Ascending aorta (tissue), 2 donors: Measurements from ENCODE around the gene ZNF619. TPM values are rescaled to one million over a fixed set of nuclear protein-coding genes. Genes with fewer than 3 reads are reported as not detected.
"Not testable (repeated sequence)": the region's sequence is repeated elsewhere in the genome, so short reads cannot be mapped to it uniquely, and the experiment has no call there.

ENCODE experiments used
- DNase-seq, 2 donors: peaks; one replicate each; pipeline ENCODE4 v3.0.0-alpha.2; 2019; ENCODE audit warnings: low spot score in 2 of 2
- H3K27ac ChIP-seq, 2 donors: fragments of 200-600 bp; sonication (generic); one replicate each; pipeline ENCODE4 v1.5.1; 2016 to 2017; ENCODE audit warnings: mild to moderate bottlenecking in 1 of 2
- H3K27me3 ChIP-seq: fragments of 200-600 bp; sonication (generic); one replicate; pipeline ENCODE4 v1.5.1; 2017
- H3K36me3 ChIP-seq, 2 donors: fragments of 200-600 bp; sonication (generic); one replicate each; pipeline ENCODE4 v1.5.1; 2016
- H3K4me1 ChIP-seq, 2 donors: fragments of 200-600 bp; sonication (generic); one replicate each; pipeline ENCODE4 v1.5.1; 2016 to 2017; ENCODE audit warnings: mild to moderate bottlenecking in 1 of 2
- H3K4me3 ChIP-seq, 2 donors: fragments of 200-600 bp; sonication (generic); one replicate each; pipeline ENCODE4 v1.5.1; 2016 to 2017; ENCODE audit warnings: mild to moderate bottlenecking in 1 of 2
- H3K9me3 ChIP-seq, 2 donors: fragments of 200-600 bp; sonication (generic); one replicate each; pipeline ENCODE4 v1.5.1; 2016
- CTCF ChIP-seq, 3 experiments: fragments of 200-600 bp in 2 of 3; fragments of 450-650 bp in 1 of 3; sonication (generic) in 2 of 3; IDR thresholded peaks; one replicate each; pipeline ENCODE4 v1.5.1; 2016 to 2019; ENCODE audit warnings: antibody characterized with exemption in 3 of 3, mild to moderate bottlenecking in 1 of 3, moderate library complexity in 1 of 3
- intact Hi-C: fragments of 100-400 bp; cut with DNase I; formaldehyde crosslinking; loops from one replicate; pipeline ENCODE4 v1.15.1; 2023
- total RNA-seq: library from RNA; depleted of rRNA; stranded (reverse); fragments of >200 nt; gene quantifications from one replicate; pipeline ENCODE4 v1.1.0, GENCODE V29; 2016

The ZNF619 gene
- total RNA-seq, 1 donor from 2014 or later = 1.4 TPM

DNA sequence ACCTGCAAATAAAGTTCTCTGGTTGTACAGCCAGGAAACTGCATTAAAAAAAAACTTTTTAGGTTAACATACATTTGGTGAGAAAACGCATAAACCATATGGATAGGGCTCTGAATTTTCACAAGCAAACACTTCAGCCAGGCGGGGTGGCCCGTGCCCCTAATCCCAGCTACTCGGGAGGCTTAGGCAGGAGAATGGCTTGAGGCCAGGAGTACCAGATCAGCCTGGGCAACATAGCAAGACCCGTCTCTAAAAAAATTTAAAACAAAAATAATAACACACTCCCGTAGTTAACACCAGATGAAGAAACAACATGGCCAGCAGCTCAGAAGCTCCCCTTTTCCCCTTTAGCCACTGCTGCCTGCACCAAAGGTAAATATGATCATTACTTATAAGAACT lies 23.0 kb upstream of the ZNF619 start:
- H3K4me1 ChIP-seq = peaks cover 0 to 22% of the 10 kb centered on the region in 2 donors
- no peaks in the 10 kb centered on the region for H3K9me3 ChIP-seq
- peak overlapping the region; percentile 77 to 89 for H3K27ac ChIP-seq
- peak overlapping the region; percentile 61 to 68 for H3K4me3 ChIP-seq
- intact Hi-C loops = loop anchor here (1.0 to 10.0 kb wide), 11 partner anchors 23 to 2002 kb away; partner anchors contain the start of genes ACVR2B, SLC25A38, ULK4 and ZNF619
- DNase-seq = no peak
- peaks cover 4 to 7% of the 10 kb centered on the region in 2 donors for H3K36me3 ChIP-seq
- no peak for TF ChIP-seq CTCF (IDR thresholded peaks at IDR 0.05)
- no peaks in the 10 kb centered on the region for H3K27me3 ChIP-seq

GRCh38 chr3:40455328-40455727 lies 21.6 kb upstream of the ZNF619 start:
- Histone ChIP-seq H3K27ac (no peak overlapping the region), H3K36me3 (peaks cover 17 to 21% of the 10 kb centered on the region in 2 donors), H3K27me3 (no peaks in the 10 kb centered on the region), H3K4me1 (peaks cover 0 to 22% of the 10 kb centered on the region in 2 donors), H3K4me3 (no peak overlapping the region), H3K9me3 (no peaks in the 10 kb centered on the region)
- intact Hi-C loops = loop anchor here (10.0 kb wide), 5 partner anchors 419 to 1509 kb away; partner anchors contain the start of genes SLC25A38 and ULK4
- no peak for TF ChIP-seq CTCF (IDR thresholded peaks at IDR 0.05)
- DNase-seq = no peak

GRCh38 chr3:40456279-40456939 lies 20.5 kb upstream of the ZNF619 start:
- Histone ChIP-seq H3K4me3 (peak overlapping the region; percentile 83 to 85), H3K4me1 (peaks cover 0 to 22% of the 10 kb centered on the region in 2 donors), H3K27me3 (no peaks in the 10 kb centered on the region), H3K9me3 (no peaks in the 10 kb centered on the region), H3K36me3 (peaks cover 25 to 32% of the 10 kb centered on the region in 2 donors), H3K27ac (peak overlapping the region; percentile 87 to 93)
- TF ChIP-seq CTCF (IDR thresholded peaks at IDR 0.05) = no peak
- intact Hi-C loops = loop anchor here (10.0 kb wide), 5 partner anchors 418 to 1508 kb away; partner anchors contain the start of genes SLC25A38 and ULK4
- no peak for DNase-seq

DNA sequence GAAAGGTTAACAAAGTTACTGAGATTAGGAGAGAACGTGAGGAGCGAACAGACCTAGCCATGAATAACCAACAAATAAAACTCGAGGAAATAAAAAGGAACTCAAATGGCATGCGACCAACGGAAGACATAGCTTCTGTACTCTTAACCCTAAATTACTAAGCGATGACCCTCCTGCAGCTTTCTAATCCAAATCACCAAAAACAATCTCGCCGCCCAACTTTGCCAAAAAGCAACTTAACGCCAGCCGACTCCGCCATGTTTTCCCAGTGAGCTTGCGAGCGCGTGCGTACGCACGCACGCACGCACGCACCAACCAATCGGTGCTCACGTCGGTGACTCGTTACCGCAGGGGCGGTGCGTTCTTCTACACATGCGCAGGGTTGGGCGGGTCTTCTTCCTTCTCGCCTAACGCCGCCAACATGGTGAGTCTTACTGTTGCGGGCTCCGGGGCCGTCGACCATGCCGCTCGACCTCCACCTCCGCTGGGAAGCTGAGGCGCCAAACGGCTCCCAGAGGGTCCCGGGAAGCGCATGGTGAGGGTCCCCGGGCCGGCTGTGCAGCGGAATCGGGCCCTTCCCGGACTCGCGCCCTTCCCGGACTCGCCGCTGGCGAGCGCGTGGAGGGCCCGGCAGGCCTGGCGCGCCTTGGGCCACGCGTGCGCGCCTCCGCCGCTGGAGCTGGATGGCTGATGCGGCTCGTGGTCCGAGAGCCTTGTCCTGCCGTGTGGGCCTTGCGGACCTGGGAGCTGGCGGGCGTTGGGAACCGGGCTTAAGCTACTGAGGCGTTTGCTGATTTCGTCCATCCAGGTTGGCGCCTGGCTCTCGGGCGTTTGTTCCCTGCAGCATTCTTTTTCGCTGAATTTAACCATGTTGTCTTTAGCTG lies 19.7 kb upstream of the ZNF619 start, which contains the start of gene RPL14:
TSS of gene RPL14 (plus strand) at position 400 of the 884 bp plus-strand sequence. CDS start at position 533, 133 bp downstream.
- H3K4me3 ChIP-seq = peak within 1 kb of the TSS; percentile 83 to 85
- H3K9me3 ChIP-seq = no peaks in the 10 kb centered on the region
- no peak for TF ChIP-seq CTCF (IDR thresholded peaks at IDR 0.05)

GRCh38 chr3:40458473-40458872 lies 18.4 kb upstream of the ZNF619 start:
- TF ChIP-seq CTCF (IDR thresholded peaks at IDR 0.05) = no peak
- Histone ChIP-seq H3K27ac (peak overlapping the region in 1 of 2 donors; percentile 87), H3K4me1 (peaks cover 0 to 17% of the 10 kb centered on the region in 2 donors), H3K9me3 (no peaks in the 10 kb centered on the region), H3K36me3 (peaks cover 44 to 53% of the 10 kb centered on the region in 2 donors), H3K4me3 (peak overlapping the region; percentile 83 to 85), H3K27me3 (no peaks in the 10 kb centered on the region)
- DNase-seq = no peak
- intact Hi-C loops = loop anchor here (10.0 kb wide), 5 partner anchors 416 to 1506 kb away; partner anchors contain the start of genes SLC25A38 and ULK4

More for the DNA sequence above, 19.7 kb upstream of the ZNF619 start, which contains the start of gene RPL14:
- peak; percentile 79 to 98 for DNase-seq
- Histone ChIP-seq H3K4me1 (peaks cover 0 to 21% of the 10 kb centered on the region in 2 donors), H3K36me3 (peaks cover 32 to 40% of the 10 kb centered on the region in 2 donors), H3K27ac (peak within 1 kb of the TSS; percentile 87 to 93), H3K27me3 (no peaks in the 10 kb centered on the region)
- intact Hi-C loops = loop anchor here (1.0 to 10.0 kb wide), 6 partner anchors 67 to 1508 kb away; partner anchors contain the start of genes SLC25A38, ULK4 and ZNF621

DNA sequence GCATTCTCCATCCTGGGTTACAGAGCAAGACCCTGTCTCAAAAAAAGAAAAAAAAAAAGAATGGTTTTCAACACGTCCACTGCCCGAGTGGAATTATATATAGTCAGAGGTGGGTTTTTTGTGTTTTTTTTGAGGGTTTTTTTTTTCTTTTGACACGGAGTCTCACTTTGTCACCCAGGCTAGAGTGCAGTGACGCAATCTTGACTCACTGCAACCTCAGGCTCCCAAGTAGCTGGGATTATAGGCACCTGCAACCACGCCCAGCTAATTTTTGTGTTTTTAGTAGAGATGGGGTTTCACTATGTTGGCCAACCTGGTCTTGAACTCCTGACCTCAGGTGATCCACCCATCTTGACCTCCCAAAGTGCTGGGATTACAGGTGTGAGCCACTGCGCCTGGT lies 16.4 kb upstream of the ZNF619 start:
- H3K4me1 ChIP-seq = peaks cover 0 to 15% of the 10 kb centered on the region in 2 donors
- H3K27me3 ChIP-seq, H3K27ac ChIP-seq, DNase-seq, H3K9me3 ChIP-seq, H3K4me3 ChIP-seq, intact Hi-C loops: not testable (repeated sequence)
- peaks cover 56 to 67% of the 10 kb centered on the region in 2 donors for H3K36me3 ChIP-seq
